Measurements from ENCODE around the gene PABPC3. TPM values are rescaled to one million over a fixed set of nuclear protein-coding genes. Genes with fewer than 3 reads are reported as not detected.

Gene PABPC3
- total RNA-seq, 4 donors from 2014 or later = 0.28 to 0.83 (median 0.40) TPM; not detected in 1

DNA sequence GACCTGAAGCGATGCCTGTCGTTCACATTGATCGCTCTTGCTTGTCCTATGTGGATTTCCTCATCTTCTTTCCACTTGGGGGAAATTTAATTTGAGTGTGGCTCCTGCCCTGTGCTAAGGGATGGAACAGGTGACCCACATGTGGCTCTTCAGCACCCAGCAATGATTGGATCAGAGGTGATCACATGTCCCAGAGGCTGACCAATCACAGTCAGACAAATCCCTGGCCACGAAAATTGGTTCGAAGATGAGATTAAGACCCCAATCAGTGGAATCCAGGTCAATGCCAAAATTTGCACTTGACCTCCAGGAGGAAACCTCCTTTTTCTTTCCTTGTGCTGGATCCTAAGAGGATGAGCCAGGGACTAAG lies 52.5 kb downstream of the PABPC3 start:
- no peaks in the 10 kb centered on the region for H3K36me3 ChIP-seq
- DNase-seq = no peak
- H3K9me3 ChIP-seq = no peaks in the 10 kb centered on the region
- no peaks in the 10 kb centered on the region for H3K27me3 ChIP-seq
- H3K4me3 ChIP-seq = no peak overlapping the region
- H3K27ac ChIP-seq = no peak overlapping the region
- TF ChIP-seq CTCF (IDR thresholded peaks at IDR 0.05) = no peak
- H3K4me1 ChIP-seq = no peaks in the 10 kb centered on the region

Small RNA genes within 50 kb of the gene (small RNA-seq; reads per million reads assigned to genes)
- 0 reads per million in 2 donors for gene AL359757.2

Other genes starting within 250 kb of the PABPC3 start
- gene AMER2, start 76.2 kb downstream of the PABPC3 start, total RNA-seq = not detected
- gene MTMR6, start 191.4 kb downstream of the PABPC3 start, total RNA-seq = 10 to 100 TPM in 2 of 4 donors, 1 to 10 TPM in 2; 6.4 to 14.9 (median 10.6) TPM
- gene NUP58, start 205.5 kb downstream of the PABPC3 start, total RNA-seq = 10 to 100 TPM; 24.4 to 96.6 (median 42.4) TPM

Data from Peyer's patch (tissue), 4 donors.